Ramos (cell line): Measurements from ENCODE around the gene RGS6.
"Not testable (repeated sequence)": the region's sequence is repeated elsewhere in the genome, so short reads cannot be mapped to it uniquely, and the experiment has no call there.

Experiments used
- in situ Hi-C: fragments of 300-500 bp; cut with MboI; formaldehyde crosslinking; loops from one replicate; pipeline ENCODE4 v1.14.3; 2022; ENCODE audit warnings: low sequenced_read_pairs; ENCODE audit not compliant: unreplicated experiment

Gene RGS6

DNA sequence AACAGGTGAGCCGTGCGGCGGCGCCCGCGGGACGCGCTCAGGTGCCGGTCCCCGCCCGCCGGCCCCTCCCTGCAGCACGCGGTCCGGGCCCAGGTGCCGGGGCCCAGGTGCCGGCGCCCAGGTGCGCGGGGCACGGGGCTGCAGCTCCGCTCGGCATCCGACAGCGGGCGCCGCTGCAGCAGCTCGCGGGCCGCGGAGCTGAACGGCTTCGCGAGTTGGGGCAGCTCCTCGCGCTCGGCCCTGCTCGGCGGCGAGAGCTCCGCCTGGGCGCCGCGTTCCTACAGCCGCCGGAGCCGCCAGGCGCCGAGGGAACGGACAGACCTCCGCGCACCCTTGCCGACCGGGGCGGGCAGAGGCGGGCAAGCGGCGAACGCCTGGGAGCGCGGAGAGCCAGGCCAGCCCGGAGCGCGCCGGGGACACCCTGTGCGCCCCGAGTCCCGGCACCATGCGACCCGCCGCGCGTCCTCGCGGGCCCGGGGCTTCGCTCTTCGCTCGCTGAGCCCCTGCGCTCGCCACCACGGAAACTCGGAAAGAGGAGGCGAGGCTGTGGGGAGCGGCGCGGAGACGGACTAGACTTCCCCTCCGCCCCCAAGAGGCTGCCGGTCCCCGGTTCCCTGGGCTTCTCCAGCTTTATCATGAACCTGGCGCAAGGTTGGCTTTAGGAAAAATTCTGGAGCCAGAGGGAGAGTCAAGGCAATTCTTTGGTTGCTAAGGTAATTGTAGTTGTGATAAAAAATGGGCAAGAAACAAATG, at the start of gene RGS6:
Gene RGS6 (plus strand): TSS at position 201 of the 753 bp plus-strand sequence.
- in situ Hi-C loops, result no loop called here

DNA sequence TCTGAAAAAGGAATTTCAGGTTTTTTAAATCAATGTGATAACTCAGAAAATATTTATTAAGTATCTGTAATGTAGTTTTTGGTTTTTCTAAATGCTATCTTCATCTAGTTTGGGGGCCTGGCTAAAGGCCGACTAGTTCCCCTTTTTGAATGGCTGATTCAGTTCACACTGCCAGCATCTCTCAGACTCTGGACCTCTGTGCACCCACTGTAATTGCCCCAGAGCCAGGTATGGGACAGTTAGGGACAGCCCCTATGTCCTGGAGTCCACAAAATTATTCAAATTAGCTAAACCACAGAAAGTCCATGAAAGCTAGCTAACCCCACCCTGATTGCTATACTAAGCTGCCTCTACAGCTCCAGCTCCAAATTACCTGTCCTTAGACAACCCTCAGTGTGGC, 49.1 kb upstream of the RGS6 start:
- in situ Hi-C loops, result no loop called here

DNA sequence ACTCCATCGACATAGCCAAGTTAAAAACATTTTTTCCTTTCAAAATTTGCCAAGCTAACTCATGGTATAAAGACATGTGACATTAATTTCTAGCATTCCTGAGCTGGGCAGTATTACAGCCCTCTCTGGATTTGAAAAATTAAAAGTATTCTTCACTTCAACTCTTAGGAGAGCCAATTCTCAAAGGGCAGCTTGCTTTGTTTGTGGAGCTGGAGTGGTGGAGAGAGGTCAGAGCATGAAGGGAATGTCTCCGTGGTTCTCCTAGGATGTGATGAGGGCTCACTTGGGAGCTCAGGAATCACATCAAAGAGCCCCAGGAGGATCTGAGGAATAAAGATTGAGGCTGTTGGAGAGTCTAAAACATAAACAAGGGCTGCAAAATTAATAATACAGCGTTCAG, 46.9 kb upstream of the RGS6 start:
- in situ Hi-C loops, result no loop called here

DNA sequence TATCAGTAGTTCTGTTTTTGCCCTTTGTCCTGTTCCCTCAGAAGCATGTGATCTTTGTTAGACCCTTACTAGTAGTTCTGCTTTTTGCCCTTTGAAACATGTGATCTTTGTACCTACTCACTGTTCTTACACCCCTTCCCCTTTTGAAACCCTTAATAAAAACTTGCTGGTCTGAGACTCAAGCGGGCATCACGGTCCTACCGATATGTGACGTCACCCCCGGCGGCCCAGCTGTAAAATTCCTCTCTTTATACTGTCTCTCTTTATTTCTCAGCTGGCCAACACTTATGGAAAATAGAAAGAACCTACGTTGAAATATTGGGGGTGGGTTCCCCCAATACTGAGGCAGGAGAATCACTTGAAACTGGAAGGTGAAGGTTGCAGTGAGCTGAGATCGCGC, 44.4 kb upstream of the RGS6 start:
- in situ Hi-C loops, result not testable (repeated sequence)

DNA sequence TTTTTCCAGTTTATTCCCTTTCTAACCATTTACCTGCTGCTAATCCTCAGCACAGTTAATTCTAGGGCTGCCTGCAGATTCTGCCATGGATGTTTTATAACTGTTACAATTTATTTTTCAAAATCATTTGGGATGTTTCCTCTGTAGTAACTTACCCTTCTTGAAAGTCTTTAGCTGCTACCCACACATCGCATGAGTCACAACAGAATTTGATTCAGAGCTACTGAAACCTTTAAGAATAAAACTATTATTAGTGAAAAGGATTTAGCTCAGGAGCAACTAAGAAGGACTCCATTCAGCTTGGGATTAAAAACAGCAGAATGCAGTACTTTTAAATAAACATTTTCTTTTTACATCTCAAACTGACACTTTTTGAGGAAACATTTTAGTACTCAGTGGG, 41.7 kb upstream of the RGS6 start:
- in situ Hi-C loops, result no loop called here

DNA sequence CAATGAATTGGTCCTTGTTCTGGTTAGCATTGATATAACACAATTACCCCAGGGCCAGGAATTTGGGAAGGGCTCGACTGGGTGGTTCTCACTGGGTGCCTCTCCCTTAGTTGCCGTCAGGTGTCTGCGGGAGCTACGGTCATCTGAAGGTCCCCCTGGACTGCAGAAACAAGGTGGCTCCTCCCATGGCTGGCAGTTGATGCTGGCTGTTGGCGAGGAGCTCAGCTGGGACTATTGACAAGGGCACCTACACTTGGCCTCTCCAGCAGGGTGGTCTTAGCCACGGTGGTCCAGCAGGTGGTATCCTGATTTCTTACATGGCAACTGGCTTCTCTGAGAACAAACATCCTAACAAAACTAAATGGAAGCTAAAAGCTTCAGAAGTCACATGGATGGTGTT, 41.0 kb upstream of the RGS6 start:
- in situ Hi-C loops, result no loop called here

DNA sequence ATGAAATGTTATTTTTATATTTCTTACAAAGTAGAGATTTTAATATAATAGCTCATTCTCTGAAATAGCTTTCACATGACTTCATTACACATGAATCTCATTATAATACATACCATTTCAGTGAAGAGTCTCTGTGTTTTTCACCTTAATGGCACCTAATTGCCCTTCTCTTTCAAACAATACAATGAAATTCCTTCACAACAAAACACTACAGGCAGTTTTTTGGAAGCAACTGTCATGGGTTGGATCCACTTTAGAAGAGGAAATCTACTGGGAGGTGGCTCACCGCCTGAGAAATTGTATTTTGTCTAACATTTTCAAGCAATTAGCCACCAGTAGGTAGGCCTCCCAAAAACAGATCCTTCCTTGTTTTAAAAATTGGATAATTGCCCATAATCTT, 40.3 kb upstream of the RGS6 start:
- in situ Hi-C loops, result no loop called here

DNA sequence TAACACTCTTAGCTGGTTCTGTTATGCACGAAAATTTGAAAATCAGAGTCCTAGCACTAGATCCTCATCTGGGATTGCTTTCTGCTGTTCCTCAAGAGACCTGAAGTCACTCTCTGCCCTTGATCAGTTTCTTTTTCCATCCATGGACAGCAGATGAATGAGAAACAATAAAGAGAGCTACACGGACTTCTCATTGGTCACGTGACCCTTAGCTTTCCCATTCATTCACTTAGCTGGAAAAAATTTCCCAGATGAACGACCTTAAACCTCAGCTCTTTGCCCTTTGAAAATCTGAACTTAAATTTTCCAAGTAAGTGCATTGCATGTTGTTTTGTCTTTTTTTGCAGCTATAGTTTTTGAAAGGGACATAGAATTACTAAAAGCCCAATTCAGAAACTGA, 27.2 kb upstream of the RGS6 start:
- in situ Hi-C loops, result no loop called here

DNA sequence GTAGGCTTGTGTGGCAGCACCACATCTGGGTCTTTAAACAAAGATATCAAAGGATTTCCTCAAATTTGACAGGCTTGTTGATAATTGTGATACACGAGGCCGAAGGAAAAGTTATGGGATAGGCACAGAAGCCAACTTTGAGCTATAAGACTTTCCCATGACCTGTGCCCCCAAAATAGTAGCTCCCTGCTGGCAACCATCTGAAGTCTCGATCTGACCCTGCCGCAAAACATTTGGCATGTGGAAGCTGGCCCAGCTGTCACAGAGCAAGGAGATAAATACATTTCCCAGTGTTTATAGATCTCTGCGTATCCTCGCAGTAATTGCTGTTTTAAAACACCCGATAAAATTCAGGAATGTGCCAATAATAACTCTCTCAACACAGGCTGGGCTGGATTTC, 26.4 kb upstream of the RGS6 start:
- in situ Hi-C loops, result no loop called here

DNA sequence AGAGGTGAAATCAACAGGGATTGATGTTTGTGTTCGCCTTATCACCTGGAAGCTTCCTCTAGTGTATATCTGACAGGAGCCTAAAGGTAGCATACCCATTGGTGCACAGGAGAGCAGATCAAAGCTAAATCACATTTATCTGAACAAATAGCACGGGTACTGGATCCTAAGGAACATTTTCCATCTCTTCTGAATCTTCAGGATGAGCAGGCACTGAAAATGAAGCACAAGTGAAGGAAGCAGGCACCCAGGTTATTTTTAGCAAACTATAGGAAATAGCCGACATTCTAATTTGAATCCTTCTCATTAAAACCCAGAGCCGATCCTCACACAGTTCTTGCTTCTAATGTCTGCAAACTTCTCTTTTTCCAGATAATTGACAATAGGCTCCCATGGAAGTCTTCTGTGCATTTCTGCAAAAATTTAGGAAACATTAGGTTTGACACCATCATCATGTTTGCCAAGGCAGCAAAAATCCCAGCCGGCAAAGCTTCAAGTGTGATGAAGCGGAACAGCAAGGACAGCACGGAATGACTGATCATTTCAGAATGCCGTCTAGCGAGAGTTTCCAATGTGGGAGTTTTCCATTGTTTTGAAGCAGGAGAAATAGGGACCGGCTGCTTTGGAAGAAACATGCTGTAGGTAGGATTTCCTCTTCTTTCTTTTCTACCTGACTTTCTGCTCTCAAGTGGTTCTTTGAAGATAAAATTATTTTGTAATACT, 24.3 kb upstream of the RGS6 start:
- in situ Hi-C loops, result no loop called here

DNA sequence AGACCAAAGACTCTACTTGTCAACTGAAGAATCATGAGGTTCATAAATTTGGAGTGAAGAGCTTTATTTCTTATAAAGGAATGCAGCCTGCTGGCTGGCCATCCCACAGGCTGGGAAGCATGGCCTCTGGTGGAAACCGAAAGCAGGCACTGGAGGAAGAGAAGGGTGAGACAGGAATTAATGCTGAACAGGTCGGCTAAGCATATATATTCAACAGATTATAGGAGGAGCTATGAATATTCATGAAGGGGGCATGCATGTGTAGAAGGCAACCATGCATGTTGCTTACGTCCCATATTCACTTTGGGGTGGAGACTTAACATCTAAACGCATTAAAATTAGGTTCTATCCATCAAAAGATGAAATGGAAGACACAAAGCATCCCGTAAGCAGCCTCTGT, 20.6 kb upstream of the RGS6 start:
- in situ Hi-C loops, result no loop called here

DNA sequence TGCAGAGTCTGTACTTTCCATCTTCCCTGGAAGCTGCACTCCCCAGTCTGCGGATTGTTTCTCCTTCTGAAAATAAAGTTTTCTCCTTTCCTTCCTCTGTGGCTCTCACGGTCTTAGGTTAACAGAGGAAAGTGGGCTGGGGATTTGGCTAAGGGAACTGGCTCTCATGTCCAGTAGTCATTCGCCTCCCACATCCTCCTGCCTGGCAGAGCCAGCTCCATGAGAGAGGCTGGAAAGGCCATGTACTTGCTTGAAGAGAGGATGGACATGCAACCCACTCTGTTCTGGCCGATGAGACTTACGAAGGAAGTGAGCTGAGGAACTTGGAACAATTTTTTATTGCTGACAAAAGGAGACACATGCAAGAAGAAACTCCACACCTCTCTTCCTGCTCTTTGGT, 18.9 kb upstream of the RGS6 start:
- in situ Hi-C loops, result no loop called here

DNA sequence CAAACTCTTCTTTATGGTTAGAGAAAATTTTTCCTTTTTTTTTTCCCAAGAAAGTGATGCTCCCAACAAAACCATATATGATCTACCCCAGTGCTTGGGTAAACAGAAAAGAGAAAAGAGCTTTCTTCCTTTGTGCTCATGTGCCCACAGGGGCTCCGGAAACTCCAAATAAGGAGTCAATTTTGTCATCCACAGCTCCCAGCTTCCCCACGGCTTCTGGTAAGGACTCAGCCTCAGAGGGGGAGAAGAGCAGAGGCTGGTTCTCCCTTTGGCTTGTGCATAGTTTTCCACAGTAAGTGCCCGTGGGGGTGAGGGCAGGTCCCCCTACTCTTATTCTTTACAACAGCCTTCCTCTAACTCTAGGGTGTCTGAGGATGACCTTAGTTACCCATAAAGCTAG, 13.3 kb upstream of the RGS6 start:
- in situ Hi-C loops, result no loop called here

DNA sequence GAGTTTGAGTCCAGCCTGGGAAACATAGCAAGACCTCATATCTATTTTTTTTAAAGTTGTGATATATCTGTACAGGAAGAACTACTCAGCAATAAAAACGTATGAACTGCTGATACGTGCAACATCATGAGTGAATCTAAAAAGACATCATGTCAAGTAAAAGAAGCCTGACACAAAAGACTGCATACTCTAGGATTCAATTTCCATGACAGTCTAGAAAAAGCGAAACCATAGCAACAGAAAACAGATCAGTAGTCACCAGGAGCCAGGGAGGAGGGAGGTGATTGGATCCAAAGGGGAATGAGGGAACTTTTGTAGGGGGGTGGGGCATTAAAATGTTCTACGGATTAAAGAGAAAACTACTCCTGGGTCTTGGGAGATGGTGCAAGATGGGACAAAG, 8.7 kb upstream of the RGS6 start:
- in situ Hi-C loops, result no loop called here

DNA sequence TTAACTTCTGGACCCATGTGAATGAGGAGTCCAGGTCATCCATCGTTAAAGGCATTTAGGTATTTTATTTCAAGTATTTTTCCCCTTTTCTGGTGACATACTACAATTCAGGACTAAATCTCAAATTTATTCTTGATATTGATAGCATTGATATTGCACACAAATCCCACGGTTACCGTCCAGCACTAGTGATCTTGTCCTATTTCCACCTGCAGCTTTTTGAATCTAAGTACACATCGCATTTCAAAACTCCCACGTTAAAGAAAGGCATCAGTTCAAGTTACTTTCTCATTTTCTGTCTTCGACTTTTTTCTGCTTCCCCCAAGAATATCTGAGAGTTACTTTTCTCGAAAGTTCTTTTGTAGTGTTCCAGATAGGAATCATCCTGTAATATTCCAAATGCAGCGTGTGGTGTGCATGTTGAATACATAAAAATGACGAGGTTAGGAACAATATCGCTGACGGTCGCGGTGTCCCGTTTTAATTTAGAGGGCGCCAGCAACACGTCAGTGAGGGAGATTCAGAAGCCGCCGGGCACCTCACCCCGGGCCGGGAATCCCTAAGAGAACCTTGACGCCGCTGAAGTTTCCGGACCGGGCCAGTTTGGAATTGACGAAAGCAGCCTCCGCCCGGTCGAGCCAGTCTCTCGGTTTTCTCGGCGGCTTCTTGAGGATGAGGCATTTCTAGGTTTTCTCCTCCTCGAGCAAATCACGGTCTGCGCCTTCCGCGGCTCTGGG, 569 bp upstream of the RGS6 start:
- in situ Hi-C loops, result no loop called here

DNA sequence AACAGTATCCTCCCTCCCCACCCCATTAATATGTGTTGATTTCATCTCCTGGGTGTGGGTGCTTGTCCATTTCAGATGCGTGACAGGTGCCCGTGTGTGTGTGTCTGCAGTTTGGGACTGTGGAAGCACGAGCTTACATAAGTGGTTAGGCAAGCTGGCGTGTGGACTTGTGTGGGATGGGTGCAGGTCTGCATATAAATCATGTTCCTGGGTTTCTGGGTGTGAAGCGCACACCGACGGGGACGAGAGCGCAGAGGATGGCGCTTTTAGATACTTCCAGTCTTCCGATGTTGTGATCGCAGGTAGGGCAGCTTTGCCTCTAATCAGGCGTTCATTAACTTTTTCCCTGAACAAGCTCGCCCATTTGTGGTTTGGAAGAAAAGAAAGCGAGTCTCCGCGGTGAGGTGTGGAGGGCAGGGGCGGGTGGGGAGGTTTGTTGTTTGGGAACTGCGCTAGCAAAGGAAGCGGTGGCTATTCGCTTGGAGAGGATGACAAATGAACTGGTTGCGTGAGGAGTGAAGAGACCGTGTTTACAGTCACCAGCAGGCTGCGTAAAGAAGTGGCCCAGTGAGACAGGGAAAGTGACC, 865 bp downstream of the RGS6 start:
- in situ Hi-C loops, result no loop called here

DNA sequence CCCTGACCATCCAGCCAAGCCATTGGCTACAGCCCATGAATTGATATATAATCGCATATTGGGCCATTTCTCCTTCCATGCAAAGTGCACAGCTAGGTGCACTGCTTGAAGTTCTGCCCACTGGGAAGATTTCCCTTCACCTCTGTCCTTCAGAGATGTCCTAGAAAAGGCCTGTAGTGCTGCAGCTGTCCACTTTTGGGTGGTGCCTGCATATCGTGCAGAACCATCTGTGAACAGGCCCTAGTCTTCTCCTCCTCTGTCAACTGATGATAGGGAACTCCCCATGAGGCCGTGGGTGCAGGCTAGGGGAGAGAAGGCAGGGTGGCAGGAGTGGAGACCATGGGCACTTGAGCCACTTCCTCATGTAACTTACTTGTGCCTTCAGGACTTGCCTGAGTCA, 6.0 kb downstream of the RGS6 start:
- in situ Hi-C loops, result not testable (repeated sequence)

DNA sequence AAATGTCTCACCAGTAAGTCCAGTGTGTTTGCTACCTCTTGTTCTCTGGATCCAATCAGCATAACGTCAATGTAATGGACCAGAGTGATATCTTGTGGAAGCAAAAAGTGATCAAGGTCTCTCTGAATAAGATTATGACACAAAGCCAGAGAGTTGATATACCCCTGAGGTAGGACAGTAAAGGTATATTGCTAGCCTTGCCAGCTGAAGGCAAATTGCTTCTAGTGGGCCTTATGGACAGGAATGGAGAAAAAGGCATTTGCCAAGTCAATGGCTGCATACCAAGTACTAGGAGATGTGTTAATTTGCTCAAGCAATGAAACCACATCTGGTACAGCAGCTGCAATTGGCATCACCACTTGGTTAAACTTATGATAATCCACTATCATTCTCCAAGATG, 7.1 kb downstream of the RGS6 start:
- in situ Hi-C loops, result not testable (repeated sequence)

DNA sequence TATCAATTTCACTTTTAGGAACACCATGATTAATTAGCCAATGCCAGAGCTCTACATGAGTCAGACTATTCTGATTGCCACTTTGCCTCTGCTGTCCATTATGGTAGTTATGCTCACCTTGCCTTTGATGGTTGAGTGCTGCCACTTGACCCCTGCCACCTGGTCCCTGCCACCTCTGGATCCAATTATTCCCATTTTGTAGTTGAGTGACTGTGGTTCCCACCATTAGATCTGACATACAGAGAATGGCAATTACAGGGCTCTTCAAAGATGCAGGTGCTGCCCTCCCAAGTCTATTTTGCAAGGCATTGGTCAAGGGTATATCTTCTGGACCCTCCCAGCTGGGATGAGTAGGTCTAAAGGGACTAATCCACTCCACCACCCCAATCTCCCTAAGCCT, 8.3 kb downstream of the RGS6 start:
- in situ Hi-C loops, result not testable (repeated sequence)

DNA sequence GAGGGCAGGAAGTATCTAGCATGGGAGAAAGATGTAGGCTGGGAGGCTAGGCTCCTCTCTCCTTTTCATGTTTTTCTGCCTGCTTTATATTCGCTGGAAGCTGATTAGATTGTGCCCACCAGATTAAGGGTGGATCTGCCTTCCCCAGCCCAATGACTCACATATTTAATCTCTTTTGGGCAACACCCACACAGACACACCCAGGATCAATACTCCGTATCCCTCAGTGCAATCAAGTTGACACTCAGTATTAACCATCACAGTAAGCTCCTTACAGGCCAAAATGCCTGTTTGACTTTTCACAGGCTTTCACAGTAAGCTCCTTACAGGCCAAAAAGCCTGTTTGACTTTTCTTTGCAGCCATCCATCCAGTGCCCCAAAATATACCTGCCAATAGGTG, 9.4 kb downstream of the RGS6 start:
- in situ Hi-C loops, result not testable (repeated sequence)
